Measurements from ENCODE around the gene USP3. TPM values are rescaled to one million over a fixed set of nuclear protein-coding genes. Genes with fewer than 3 reads are reported as not detected.

USP3 gene
- total RNA-seq, 4 donors from 2014 or later = 40.4 to 66.2 (median 56.0) TPM

- no peak for TF ChIP-seq CTCF (IDR thresholded peaks at IDR 0.05)
- ATAC-seq (ENCODE audit: low FRiP score) (no peak), DNase-seq (ENCODE audit: low spot score) (no peak)
Measured at GRCh38 chr15:63461230-63461985, 43.0 kb upstream of the USP3 start.

- no peak for DNase-seq (ENCODE audit: low spot score)
- ATAC-seq (ENCODE audit: low FRiP score) = no peak
- TF ChIP-seq CTCF (IDR thresholded peaks at IDR 0.05) = no peak
Measured at GRCh38 chr15:63462088-63462487, 42.3 kb upstream of the USP3 start.

- DNase-seq (ENCODE audit: low spot score) (no peak), ATAC-seq (ENCODE audit: low FRiP score) (no peak)
- TF ChIP-seq CTCF (IDR thresholded peaks at IDR 0.05) = no peak
Measured at GRCh38 chr15:63463036-63463435, 41.4 kb upstream of the USP3 start.

GRCh38 chr15:63463793-63464192 lies 40.6 kb upstream of the USP3 start:
- DNase-seq (ENCODE audit: low spot score) (no peak), ATAC-seq (ENCODE audit: low FRiP score) (no peak)
- TF ChIP-seq CTCF (IDR thresholded peaks at IDR 0.05) = no peak

GRCh38 chr15:63465104-63465503 lies 39.3 kb upstream of the USP3 start:
- ATAC-seq (ENCODE audit: low FRiP score) (no peak), DNase-seq (ENCODE audit: low spot score) (no peak)
- no peak for TF ChIP-seq CTCF (IDR thresholded peaks at IDR 0.05)

- no peak for TF ChIP-seq CTCF (IDR thresholded peaks at IDR 0.05)
- DNase-seq (ENCODE audit: low spot score) = no peak
- peak; percentile 74 for ATAC-seq (ENCODE audit: low FRiP score)
Measured at GRCh38 chr15:63466378-63467192, 37.8 kb upstream of the USP3 start.

All from omental fat pad (tissue), 4 donors.